Subcutaneous adipose tissue (tissue), 4 donors: ENCODE results near the gene SBK3. TPM values are rescaled to one million over a fixed set of nuclear protein-coding genes. Genes with fewer than 3 reads are reported as not detected.

Experiments
- total RNA-seq, 4 donors: library from RNA; depleted of rRNA; stranded (reverse); fragments of >200 nt; gene quantifications; one replicate each; pipeline ENCODE4 v1.1.0, GENCODE V29; 2016
- TF ChIP-seq, protein P1 (sequence below): fragments of 450-650 bp; IDR thresholded peaks from one replicate; pipeline ENCODE4 v1.5.1; 2016; ENCODE audit warnings: low read depth, mild to moderate bottlenecking, control low read depth, antibody characterized with exemption, moderate library complexity

SBK3 gene
- total RNA-seq, 4 donors from 2014 or later: not detected

DNA sequence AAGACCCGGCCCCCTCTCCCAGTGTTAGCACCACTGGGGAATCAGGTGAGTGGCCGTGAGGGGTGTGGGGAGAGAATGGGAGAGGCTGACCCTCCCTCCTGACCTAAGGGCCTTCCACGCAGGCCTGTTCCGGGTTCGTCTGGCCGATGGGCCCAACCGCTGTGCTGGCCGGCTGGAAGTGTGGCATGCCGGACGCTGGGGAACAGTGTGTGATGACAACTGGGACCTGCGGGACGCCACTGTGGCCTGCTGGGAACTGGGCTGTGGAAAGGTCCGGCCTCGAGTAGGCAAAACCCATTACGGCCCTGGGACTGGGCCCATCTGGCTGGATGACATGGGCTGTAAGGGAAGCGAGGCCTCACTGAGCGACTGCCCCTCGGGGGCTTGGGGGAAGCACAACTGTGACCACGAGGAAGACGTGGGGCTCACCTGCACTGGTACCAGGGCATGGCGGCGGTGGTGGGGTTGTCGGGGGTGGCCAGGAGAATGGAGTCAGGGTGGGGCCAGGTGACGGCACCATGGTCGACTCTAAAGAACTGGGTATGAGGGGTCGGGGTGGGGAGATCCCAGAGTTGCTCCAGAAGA lies 44.9 kb downstream of the SBK3 start:
- TF ChIP-seq, protein P1, sequence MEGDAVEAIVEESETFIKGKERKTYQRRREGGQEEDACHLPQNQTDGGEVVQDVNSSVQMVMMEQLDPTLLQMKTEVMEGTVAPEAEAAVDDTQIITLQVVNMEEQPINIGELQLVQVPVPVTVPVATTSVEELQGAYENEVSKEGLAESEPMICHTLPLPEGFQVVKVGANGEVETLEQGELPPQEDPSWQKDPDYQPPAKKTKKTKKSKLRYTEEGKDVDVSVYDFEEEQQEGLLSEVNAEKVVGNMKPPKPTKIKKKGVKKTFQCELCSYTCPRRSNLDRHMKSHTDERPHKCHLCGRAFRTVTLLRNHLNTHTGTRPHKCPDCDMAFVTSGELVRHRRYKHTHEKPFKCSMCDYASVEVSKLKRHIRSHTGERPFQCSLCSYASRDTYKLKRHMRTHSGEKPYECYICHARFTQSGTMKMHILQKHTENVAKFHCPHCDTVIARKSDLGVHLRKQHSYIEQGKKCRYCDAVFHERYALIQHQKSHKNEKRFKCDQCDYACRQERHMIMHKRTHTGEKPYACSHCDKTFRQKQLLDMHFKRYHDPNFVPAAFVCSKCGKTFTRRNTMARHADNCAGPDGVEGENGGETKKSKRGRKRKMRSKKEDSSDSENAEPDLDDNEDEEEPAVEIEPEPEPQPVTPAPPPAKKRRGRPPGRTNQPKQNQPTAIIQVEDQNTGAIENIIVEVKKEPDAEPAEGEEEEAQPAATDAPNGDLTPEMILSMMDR: no peak

DNA sequence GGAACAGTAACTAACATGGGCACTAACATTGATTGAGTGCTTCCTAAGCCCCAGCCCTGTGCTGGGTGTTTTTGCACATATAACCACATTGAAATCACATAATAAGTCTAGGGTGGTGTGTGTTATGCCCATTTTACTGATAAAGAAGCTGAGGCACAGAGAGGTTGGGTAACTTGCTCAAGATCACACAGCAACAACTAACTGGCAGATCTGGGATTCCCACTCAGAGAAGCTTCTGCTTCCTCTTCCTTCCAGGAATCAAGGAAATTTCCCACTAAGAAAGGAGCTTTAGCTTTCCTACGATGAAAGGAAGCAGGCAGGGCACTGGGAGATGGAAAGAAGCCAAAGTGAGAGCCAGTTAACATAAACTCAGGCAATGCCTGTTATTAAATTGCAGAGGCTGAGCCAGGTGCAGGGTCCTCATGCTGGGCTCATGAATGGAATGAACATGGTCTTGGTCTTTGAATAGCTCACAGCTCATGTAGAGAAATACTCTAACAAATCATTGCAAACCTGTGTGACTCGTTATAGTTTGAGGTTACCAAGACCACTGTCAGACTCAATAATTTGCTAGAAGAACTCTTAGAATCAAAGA lies 47.0 kb downstream of the SBK3 start:
- TF ChIP-seq, protein P1: no peak

DNA sequence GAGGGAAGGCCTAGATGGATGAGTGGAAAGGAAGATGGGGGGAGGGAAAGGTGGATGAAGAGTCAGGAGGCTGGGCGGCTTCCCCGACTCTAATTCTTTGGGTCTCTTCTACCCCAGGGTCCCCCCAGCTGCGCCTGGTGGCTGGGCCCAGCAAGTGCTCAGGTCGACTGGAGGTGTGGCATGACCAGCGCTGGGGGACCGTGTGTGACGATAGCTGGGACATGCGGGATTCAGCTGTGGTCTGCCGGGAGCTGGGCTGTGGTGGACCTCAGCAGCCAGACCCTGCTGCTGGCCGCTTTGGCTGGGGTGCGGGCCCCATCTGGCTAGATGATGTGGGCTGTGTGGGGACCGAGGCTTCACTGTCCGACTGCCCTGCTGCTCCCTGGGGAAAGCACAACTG lies 47.6 kb downstream of the SBK3 start:
- TF ChIP-seq, protein P1: no peak

DNA sequence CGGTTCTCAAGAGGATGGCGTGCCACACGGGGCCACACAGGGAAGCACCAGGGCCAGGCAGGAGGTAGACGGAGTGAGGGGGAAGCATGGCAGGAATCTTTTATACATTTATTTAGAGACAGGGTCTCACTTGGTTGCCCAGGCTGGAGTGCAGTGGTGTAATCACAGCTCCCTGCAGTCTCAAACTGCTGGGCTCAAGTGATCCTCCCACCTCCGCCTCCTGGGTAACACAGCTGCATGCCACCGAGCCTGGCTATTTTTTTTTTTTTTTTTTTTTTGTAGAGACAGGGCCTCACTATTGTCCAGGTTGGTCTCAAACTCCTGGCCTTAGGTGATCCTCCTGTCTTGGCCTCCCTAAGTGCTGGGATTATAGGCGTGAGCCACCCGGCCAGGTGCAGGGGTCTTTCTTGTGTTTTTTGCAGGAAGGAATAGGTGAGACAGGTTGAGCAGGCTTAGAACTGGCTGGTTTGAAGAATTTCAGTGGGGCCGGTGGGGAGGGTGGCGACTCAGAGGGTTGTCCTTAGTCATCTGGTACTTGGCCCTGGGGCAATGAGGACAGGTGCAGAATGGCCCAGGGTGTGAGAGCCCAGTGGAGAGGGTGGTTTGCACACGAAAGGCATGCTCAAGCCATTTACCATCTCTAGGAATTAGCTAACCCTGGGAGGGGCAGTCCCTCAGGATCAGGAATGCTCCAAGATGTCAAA lies 49.5 kb downstream of the SBK3 start:
- TF ChIP-seq, protein P1: no peak

DNA sequence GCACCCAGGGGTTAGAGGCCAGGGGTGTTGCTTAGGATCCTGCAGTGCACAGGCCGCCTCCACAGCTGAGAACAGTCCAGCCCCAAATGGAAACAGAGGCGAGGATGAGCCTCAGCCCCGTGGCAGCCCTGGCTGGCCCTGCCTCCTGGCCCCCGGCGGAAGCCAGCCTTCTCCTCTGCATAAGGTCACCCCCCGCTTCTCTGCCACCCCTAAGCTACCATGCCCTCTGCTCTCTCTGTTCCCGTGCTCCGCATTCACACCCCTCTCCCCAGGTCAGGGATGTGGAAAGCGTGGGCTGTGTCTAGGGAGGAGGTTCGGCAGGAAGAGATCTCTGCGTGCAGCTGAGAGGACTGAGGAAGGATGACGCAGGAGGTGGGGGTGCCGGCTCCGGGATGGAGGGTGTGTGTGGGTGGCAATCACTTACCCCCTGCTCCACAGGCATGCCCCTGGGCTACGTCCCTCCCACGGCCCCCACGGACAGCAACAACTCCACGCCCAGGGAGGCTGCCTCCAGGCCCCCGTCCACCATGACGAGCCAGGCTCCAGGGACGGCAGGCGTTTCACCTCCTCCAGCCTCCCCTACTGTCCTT lies 51.1 kb downstream of the SBK3 start:
- TF ChIP-seq, protein P1: no peak

DNA sequence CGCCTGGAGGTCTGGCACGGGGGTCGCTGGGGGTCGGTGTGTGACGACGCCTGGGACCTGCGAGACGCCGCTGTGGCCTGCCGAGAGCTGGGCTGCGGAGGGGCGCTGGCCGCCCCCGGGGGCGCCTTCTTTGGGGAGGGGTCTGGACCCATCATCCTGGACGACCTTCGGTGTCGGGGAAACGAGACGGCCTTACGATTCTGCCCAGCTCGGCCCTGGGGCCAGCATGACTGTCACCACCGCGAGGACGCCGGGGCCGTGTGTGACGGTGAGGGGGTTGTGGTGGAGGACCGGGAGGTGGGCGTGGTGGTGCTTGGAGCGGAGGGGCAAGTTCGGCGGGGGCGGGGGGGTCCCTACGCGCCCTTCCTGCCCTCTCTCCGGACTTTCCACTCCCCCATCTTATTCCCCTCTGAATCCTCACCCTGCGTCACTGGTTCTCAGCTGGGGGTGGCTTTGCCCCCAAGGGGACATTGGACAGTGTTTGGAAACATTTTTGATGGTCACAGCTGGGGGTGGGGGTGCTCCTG lies 51.6 kb downstream of the SBK3 start:
- TF ChIP-seq, protein P1: no peak
